K562 (cell line): ENCODE data around the gene ASRGL1. TPM values are rescaled to one million over a fixed set of nuclear protein-coding genes. Genes with fewer than 3 reads are reported as not detected.

ENCODE experiments used
- ATF1 ChIP-seq, 2 experiments: fragments of 450-650 bp in 1 of 2; IDR thresholded peaks; 2 replicates each; pipeline ENCODE4 v1.6.1; 2016; ENCODE audit warnings: missing compliant biosample characterization in 1 of 2, missing genetic modification characterization in 1 of 2
- CBX3 ChIP-seq, 2 experiments: IDR thresholded peaks; 1 replicate in 1 of 2; 2 replicates in 1 of 2; pipeline ENCODE4 v1.6.1; 2012; ENCODE audit warnings: inconsistent platforms in 2 of 2, low read length in 2 of 2, borderline replicate concordance in 1 of 2, control low read depth in 1 of 2
- CSDE1 ChIP-seq, 2 experiments: fragments of 450-650 bp; IDR thresholded peaks; 2 replicates each; pipeline ENCODE4 v1.6.1; 2016; ENCODE audit warnings: mild to moderate bottlenecking in 1 of 2
- KLF6 ChIP-seq: fragments of 250-450 bp; sonication (Bioruptor Pico); IDR thresholded peaks from 2 replicates; pipeline ENCODE4 v1.4.0; 2020; ENCODE audit warnings: mild to moderate bottlenecking, moderate library complexity, borderline replicate concordance
- NR2C1 ChIP-seq, 2 experiments: fragments of 450-650 bp; IDR thresholded peaks; 2 replicates each; pipeline ENCODE4 v1.6.1; 2017; ENCODE audit warnings: mild to moderate bottlenecking in 2 of 2, antibody characterized with exemption in 1 of 2, inconsistent platforms in 1 of 2, missing compliant biosample characterization in 1 of 2, missing genetic modification characterization in 1 of 2
- RBM34 ChIP-seq: fragments of 200-400 bp; formaldehyde crosslinking; IDR thresholded peaks from 2 replicates; pipeline ENCODE4 v1.6.1; 2018; ENCODE audit warnings: low read length, borderline replicate concordance; ENCODE audit not compliant: insufficient read depth
- XRCC3 ChIP-seq: fragments of 450-650 bp; IDR thresholded peaks from 2 replicates; pipeline ENCODE4 v1.6.1; 2017; ENCODE audit warnings: mild to moderate bottlenecking, moderate library complexity
- ZNF589 ChIP-seq: fragments of 200-800 bp; sonication (Bioruptor generic); IDR thresholded peaks from 2 replicates; pipeline ENCODE4 v1.6.1; 2016; ENCODE audit warnings: low read depth, missing genetic modification characterization, missing compliant biosample characterization
- polyA plus RNA-seq, 8 experiments: library from polyadenylated mRNA; depleted of rRNA in 4 of 8; stranded (reverse) in 5 of 8; unstranded in 3 of 8; fragments of >200 nt; fragmentation: Nextera tagmentation in 2 of 8; fragmentation: Illumina TruSeq in 1 of 8; extraction: Ambion mirVana in 2 of 8; extraction: Trizol in 1 of 8; gene quantifications; 2 replicates each; pipeline versions ENCODE4 v1.2.1 to v1.2.3, GENCODE V29; 2011 to 2014; ENCODE audit warnings: inconsistent platforms in 1 of 8, missing spikeins in 1 of 8
- total RNA-seq, 7 experiments: library from RNA; depleted of rRNA in 6 of 7; stranded (reverse); fragments of >200 nt in 6 of 7; fragmentation: Illumina TruSeq in 2 of 7; extraction: Trizol in 2 of 7; gene quantifications; 2 replicates each; pipeline versions ENCODE4 v1.2.1 to v1.2.3, GENCODE V29; 2011 to 2021; ENCODE audit warnings: low replicate concordance in 1 of 7
- TF ChIP-seq, protein P1 (sequence below): sonication (generic); formaldehyde crosslinking; IDR thresholded peaks from 2 replicates; pipeline ENCODE4 v1.8.1; 2023; ENCODE audit warnings: mild to moderate bottlenecking, missing genetic modification reagents
- TF ChIP-seq, protein P2 (sequence below), 2 experiments: fragments of 450-650 bp in 1 of 2; IDR thresholded peaks; 2 replicates each; pipeline ENCODE4 v1.6.1; 2011 to 2017; ENCODE audit warnings: low read depth in 2 of 2, antibody characterized with exemption in 1 of 2, borderline replicate concordance in 1 of 2, low read length in 1 of 2, mild to moderate bottlenecking in 1 of 2, mixed read lengths in 1 of 2; ENCODE audit not compliant: control insufficient read depth in 1 of 2
- TF ChIP-seq, protein P3 (sequence below), 2 experiments: IDR thresholded peaks in 1 of 2; conservative IDR thresholded peaks in 1 of 2; 2 replicates each; pipeline ENCODE4 v1.6.1; 2016; ENCODE audit warnings: low read depth in 2 of 2, mild to moderate bottlenecking in 1 of 2, missing compliant biosample characterization in 1 of 2, missing genetic modification characterization in 1 of 2, moderate library complexity in 1 of 2
- TF ChIP-seq, protein P4 (sequence below), 2 experiments: fragments of 450-650 bp; IDR thresholded peaks; 2 replicates each; pipeline ENCODE4 v1.6.1; 2016
- TF ChIP-seq, protein P5 (sequence below): fragments of 250-450 bp; sonication (Bioruptor Pico); IDR thresholded peaks from 2 replicates; pipeline ENCODE4 v1.4.0; 2020; ENCODE audit warnings: mild to moderate bottlenecking

Gene ASRGL1
- total and polyA plus RNA-seq, 9 of the 15 experiments (the other 6 are each of a cell fraction or from before 2014, with no cell fraction given), result 3.1 to 23.0 (median 11.2) TPM

DNA sequence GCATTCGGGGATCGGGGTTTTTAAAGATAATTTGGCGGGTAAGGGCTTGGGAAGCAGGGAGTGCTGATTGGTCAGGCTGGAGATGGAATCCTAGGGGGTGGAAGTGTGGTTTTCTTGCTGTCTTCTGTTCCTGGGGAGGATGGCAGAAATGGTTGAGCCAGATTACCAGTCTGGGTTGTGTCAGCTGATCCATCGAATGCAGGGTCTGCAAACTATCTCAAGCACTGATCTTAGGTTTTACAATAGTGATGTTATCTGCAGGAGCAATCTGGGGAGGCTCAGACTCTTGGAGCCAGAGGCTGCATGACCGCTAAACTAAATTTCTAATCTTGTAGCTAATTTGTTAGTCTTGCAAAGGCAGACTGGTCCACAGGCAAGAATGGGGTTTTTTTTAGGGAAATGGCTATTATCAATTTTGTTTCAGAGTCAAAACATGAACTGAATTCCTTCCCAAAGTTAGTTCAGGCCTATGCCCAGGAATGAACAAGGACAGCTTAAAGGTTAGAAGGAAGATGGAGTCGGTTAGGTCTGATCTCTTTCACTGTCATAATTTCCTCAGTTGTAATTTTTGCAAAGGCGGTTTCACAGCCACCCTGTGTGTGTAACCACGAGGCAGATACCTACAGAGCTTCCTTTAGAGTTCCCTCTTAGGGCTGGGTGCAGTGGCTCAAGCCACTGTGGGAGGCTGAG lies 91.8 kb downstream of the ASRGL1 start (continued):
- TF ChIP-seq, protein P1, sequence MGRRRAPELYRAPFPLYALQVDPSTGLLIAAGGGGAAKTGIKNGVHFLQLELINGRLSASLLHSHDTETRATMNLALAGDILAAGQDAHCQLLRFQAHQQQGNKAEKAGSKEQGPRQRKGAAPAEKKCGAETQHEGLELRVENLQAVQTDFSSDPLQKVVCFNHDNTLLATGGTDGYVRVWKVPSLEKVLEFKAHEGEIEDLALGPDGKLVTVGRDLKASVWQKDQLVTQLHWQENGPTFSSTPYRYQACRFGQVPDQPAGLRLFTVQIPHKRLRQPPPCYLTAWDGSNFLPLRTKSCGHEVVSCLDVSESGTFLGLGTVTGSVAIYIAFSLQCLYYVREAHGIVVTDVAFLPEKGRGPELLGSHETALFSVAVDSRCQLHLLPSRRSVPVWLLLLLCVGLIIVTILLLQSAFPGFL (CRISPR knock-in tag), result no peak
- no peak for TF ChIP-seq RBM34
- no peak for TF ChIP-seq ZNF589 (CRISPR knock-in tag)
- TF ChIP-seq, protein P2, sequence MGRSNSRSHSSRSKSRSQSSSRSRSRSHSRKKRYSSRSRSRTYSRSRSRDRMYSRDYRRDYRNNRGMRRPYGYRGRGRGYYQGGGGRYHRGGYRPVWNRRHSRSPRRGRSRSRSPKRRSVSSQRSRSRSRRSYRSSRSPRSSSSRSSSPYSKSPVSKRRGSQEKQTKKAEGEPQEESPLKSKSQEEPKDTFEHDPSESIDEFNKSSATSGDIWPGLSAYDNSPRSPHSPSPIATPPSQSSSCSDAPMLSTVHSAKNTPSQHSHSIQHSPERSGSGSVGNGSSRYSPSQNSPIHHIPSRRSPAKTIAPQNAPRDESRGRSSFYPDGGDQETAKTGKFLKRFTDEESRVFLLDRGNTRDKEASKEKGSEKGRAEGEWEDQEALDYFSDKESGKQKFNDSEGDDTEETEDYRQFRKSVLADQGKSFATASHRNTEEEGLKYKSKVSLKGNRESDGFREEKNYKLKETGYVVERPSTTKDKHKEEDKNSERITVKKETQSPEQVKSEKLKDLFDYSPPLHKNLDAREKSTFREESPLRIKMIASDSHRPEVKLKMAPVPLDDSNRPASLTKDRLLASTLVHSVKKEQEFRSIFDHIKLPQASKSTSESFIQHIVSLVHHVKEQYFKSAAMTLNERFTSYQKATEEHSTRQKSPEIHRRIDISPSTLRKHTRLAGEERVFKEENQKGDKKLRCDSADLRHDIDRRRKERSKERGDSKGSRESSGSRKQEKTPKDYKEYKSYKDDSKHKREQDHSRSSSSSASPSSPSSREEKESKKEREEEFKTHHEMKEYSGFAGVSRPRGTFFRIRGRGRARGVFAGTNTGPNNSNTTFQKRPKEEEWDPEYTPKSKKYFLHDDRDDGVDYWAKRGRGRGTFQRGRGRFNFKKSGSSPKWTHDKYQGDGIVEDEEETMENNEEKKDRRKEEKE (IDR thresholded peaks at IDR 0.05; ENCODE audit: borderline replicate concordance in 1 of 2, control insufficient read depth in 1 of 2, low read depth in 2 of 2, low read length in 1 of 2), result no peak
- TF ChIP-seq NR2C1 (IDR thresholded peaks at IDR 0.05), result no peak
- TF ChIP-seq NR2C1 (tag; IDR thresholded peaks at IDR 0.05), result peak; percentile 63
- TF ChIP-seq KLF6, result peak; percentile 91; the same call in 1 of the 2 replicates
- TF ChIP-seq CSDE1 (IDR thresholded peaks at IDR 0.05), result no peak
- no peak for TF ChIP-seq XRCC3
- no peak for TF ChIP-seq CBX3 (IDR thresholded peaks at IDR 0.05; ENCODE audit: borderline replicate concordance in 1 of 2, low read length in 2 of 2)
- TF ChIP-seq, protein P3, sequence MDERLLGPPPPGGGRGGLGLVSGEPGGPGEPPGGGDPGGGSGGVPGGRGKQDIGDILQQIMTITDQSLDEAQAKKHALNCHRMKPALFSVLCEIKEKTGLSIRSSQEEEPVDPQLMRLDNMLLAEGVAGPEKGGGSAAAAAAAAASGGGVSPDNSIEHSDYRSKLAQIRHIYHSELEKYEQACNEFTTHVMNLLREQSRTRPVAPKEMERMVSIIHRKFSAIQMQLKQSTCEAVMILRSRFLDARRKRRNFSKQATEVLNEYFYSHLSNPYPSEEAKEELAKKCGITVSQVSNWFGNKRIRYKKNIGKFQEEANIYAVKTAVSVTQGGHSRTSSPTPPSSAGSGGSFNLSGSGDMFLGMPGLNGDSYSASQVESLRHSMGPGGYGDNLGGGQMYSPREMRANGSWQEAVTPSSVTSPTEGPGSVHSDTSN (CRISPR knock-in tag; IDR thresholded peaks at IDR 0.05; ENCODE audit: low read depth), result no peak
- TF ChIP-seq, protein P3 (tag; conservative IDR thresholded peaks at IDR 0.05; ENCODE audit: low read depth), result no peak
- TF ChIP-seq, protein P4, sequence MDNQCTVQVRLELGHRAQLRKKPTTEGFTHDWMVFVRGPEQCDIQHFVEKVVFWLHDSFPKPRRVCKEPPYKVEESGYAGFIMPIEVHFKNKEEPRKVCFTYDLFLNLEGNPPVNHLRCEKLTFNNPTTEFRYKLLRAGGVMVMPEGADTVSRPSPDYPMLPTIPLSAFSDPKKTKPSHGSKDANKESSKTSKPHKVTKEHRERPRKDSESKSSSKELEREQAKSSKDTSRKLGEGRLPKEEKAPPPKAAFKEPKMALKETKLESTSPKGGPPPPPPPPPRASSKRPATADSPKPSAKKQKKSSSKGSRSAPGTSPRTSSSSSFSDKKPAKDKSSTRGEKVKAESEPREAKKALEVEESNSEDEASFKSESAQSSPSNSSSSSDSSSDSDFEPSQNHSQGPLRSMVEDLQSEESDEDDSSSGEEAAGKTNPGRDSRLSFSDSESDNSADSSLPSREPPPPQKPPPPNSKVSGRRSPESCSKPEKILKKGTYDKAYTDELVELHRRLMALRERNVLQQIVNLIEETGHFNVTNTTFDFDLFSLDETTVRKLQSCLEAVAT (IDR thresholded peaks at IDR 0.05), result no peak
- TF ChIP-seq ATF1 (CRISPR knock-in tag; IDR thresholded peaks at IDR 0.05), result no peak
- TF ChIP-seq ATF1 (tag; IDR thresholded peaks at IDR 0.05), result no peak
- TF ChIP-seq, protein P5, sequence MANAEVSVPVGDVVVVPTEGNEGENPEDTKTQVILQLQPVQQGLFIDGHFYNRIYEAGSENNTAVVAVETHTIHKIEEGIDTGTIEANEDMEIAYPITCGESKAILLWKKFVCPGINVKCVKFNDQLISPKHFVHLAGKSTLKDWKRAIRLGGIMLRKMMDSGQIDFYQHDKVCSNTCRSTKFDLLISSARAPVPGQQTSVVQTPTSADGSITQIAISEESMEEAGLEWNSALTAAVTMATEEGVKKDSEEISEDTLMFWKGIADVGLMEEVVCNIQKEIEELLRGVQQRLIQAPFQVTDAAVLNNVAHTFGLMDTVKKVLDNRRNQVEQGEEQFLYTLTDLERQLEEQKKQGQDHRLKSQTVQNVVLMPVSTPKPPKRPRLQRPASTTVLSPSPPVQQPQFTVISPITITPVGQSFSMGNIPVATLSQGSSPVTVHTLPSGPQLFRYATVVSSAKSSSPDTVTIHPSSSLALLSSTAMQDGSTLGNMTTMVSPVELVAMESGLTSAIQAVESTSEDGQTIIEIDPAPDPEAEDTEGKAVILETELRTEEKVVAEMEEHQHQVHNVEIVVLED (CRISPR knock-in tag), result peak; percentile 50; the same call in 1 of the 2 replicates
